Measurements from ENCODE around the gene ELAPOR1.

DNA sequence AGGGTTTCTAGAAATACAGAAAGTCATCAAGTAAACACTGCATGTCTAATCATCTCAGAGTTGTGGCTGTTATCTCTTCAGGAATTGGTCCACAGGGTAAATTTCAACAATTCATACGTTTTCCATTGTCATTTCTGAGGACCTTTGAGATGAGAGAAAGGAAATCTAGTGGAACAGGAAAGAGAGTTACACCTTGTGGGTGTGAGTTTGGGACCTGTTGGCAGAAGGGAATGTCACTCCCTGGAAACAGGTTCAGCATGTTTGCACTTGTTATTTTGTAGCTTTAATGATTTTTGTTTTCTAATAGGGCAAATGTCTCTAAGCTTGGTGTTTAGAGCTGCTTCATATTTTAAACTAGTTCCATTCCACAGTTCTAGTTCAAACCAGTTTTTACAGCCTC is 17.8 kb upstream of the ELAPOR1 start:
- TF ChIP-seq NFIC (IDR thresholded peaks at IDR 0.05) (no peak), HNRNPH1 (optimal IDR thresholded peaks at IDR 0.05; ENCODE audit: low read depth, low read length) (no peak), TAF7 (tag; IDR thresholded peaks at IDR 0.05) (no peak), CBX8 (IDR thresholded peaks at IDR 0.05; ENCODE audit: borderline replicate concordance, extremely low read depth, low read depth, low read length, poor library complexity, severe bottlenecking) (no peak), ZNF318 (IDR thresholded peaks at IDR 0.05; ENCODE audit: borderline replicate concordance in 1 of 2, low read depth in 1 of 2) (no peak), ZNF785 (CRISPR knock-in tag; IDR thresholded peaks at IDR 0.05) (no peak), POLR2A (conservative IDR thresholded peaks at IDR 0.05) (no peak), SMC3 (conservative IDR thresholded peaks at IDR 0.05; ENCODE audit: insufficient read depth, low read depth, low read length) (no peak), ELF4 (CRISPR knock-in tag; IDR thresholded peaks at IDR 0.05) (no peak), HNRNPK (IDR thresholded peaks at IDR 0.05; ENCODE audit: low read depth, low read length, poor library complexity, severe bottlenecking) (no peak), GABPA (tag; conservative IDR thresholded peaks at IDR 0.05; ENCODE audit: low read depth) (no peak), YY1 (IDR thresholded peaks at IDR 0.05; ENCODE audit: borderline replicate concordance in 1 of 3, control insufficient read depth in 1 of 3, extremely low read depth in 1 of 3, insufficient read depth in 3 of 3, insufficient read length in 1 of 3, insufficient replicate concordance in 2 of 3, low read depth in 1 of 3, low read length in 2 of 3) (no peak)
- TF ChIP-seq, protein P1, sequence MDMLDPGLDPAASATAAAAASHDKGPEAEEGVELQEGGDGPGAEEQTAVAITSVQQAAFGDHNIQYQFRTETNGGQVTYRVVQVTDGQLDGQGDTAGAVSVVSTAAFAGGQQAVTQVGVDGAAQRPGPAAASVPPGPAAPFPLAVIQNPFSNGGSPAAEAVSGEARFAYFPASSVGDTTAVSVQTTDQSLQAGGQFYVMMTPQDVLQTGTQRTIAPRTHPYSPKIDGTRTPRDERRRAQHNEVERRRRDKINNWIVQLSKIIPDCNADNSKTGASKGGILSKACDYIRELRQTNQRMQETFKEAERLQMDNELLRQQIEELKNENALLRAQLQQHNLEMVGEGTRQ (CRISPR knock-in tag; IDR thresholded peaks at IDR 0.05): no peak

All from K562 (cell line).